Activated naive CD4-positive, alpha-beta T cell (primary cell): ENCODE results near the gene TMX4.
A peak's percentile ranks its signal among the peaks of the same experiment; 100 is the strongest.

Source experiments
- DNase-seq, 4 experiments: peaks; one replicate each; lab custom pipeline; 2025; lab: John Stamatoyannopoulos, UW

The TMX4 gene

GRCh38 chr20:8018958-8019245, 659 bp downstream of the TMX4 start:
- peak in 3 of 4 experiments; percentile 12 to 57 (median 34) for DNase-seq

- DNase-seq = no peak
Observed at GRCh38 chr20:8012724-8013123, 6.8 kb downstream of the TMX4 start.

GRCh38 chr20:8008733-8009132, 10.8 kb downstream of the TMX4 start:
- no peak for DNase-seq

DNA sequence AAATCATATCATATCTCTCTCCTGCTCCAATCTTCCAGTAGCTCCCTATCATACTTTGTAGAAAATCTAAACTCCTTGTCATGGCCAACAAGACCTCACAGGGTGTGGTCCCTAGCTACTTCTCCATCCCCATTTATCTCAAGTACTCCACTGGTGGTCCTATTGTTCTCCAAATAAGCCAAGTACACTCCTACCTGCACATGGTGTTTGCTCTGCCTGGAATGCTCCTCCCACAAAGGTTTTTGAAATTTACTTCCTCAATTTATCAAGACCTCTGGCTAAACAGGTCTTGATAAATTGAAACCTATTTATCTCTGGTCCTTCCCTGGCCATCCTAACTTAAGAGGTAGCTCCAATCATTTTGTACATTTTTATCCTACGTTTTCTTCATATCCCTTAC, 12.1 kb downstream of the TMX4 start:
- DNase-seq = no peak

DNA sequence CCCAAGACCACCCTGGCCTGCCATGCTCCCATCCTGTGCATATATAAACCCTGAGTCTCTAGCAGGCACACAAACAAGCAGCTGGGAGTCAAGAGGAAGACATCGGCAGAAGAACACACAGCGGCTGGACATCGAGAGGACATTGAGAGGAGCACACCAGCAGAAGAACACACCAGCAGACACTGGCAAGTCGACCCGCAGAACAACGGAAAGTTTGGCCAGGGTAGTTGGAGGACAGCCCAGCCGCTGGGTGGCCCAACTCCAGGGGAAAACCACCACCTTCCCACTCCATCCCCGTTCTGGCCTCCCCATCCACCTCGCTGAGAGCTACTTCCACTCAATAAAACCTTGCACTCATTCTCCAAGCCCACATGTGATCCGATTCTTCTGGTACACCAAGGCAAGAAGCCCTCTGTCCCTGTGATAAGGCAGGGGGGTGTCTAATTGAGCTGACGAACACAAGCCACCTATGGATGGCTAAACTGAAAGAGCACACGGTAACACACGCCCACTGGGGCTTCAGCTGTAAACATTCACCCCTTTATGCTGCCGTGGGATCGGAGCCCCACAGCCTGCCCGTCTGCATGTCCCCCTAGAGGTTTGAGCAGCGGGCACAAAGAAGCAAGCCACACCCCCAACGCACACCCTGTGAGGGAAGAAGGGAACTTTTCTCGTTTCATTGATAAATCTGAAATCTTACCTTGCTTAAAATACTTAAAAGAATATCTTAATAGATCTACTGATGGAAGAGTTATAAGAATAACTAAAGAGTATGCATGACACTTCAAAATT, 13.8 kb downstream of the TMX4 start:
- DNase-seq = no peak

DNA sequence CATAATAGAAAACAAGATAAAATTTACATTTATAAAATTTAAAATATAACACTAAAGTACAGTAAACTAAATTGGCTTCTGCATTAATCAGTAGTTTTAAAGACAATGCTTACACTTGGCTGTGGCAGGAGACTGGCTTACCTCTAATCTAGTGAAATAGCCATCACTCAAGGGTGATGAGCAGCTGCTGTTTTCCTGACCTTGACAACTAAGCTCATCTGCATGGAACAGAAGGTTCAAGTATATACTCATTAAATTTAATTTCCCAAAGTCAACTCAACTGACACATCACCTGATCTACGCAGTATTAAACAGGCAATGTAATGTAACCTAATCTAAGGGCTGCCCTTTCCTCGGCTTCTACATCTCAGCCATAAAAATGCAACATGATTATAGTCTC, 14.5 kb downstream of the TMX4 start:
- DNase-seq = no peak

DNA sequence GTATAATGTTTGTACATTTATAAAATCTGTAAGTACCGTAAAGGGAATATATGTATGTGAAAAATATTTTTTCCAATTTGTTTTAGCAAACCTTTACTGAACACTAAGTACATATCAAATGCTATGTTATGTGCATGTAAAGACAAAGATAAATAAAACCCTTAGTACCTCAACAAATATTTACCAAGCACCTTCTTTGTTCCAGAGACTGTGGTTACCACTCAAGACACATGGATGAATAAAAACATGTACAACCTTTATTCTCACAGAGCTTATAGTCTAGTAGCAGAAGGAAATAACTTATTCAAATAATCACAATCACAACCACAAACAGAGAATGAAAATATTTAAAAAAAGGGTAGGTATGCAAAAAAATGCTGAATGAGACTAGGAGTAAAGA, 17.5 kb downstream of the TMX4 start:
- DNase-seq = no peak

DNA sequence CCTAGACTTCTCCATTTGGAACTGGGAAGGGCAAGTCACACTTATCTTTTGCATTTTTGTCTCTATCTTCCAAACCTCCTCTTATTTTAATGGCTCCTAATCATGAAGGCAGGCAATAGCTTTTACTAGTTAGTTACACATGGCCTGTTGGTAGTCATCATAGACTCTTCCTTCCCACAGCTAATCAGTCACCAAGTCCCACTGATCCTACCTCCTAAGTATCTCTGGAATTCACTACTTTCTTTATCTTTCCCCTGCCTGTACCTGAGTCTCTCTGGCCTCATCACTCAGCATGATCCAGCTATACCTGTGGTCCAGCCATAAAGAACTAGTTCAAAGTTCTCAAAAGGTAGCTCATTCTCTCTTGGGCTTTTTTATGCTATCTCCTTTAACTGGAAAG, 18.8 kb downstream of the TMX4 start:
- DNase-seq = no peak

DNA sequence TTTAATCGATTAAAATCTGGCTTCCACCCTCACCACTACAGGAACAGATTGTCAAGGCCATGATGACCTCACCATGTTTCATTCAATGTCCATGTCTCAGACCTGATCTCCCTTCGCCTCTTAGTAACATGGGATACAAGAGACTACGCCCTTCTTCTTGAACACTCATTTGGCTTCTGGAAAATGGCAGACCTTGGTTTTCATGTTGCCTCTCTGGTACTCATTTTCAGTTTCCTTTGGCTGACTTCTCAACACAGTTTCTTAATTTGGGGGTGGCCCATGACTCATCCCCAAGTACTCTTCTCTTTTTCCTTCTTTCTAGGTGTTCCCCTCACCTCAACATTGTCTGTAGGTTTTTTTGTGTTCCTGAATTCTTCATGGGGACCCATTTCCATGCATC, 22.7 kb downstream of the TMX4 start:
- DNase-seq = no peak

GRCh38 chr20:7994809-7995208, 24.8 kb downstream of the TMX4 start:
- no peak for DNase-seq

DNA sequence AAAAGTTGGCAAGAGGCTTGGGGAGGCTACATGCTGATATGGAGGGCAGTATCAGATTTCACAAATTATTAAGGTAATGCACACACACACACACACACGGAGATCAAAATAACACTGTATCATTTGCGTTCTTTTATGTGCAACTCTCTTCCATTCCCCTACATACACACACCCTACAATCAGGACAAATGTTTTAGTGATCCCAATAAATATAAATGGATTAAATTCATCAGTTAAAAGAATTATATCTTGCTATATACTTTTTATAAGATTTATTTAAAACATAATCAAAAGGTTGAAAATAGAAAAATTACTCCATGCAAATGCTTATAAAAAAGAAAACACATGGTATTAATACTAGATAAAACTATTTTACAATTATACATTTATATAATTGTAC, 25.9 kb downstream of the TMX4 start:
- DNase-seq = no peak

DNA sequence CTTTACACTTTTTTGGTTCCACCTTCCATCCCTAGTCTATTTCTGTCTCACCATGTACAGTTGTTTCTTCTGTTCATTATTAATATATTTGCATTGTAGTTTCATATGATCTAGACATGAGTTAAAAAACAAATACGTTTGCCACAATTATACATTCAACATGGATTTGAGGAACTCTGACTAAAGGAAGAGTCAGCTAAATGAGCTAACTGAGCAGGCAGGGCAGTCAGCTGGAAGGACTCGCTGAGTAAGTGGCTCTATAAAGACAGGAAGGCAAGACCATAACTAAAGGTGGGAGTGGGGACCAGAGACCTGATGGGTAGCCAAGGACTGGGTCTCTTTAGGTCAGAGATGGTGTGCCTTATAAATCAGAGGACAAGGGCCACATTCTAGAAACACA, 26.3 kb downstream of the TMX4 start:
- DNase-seq = no peak

DNA sequence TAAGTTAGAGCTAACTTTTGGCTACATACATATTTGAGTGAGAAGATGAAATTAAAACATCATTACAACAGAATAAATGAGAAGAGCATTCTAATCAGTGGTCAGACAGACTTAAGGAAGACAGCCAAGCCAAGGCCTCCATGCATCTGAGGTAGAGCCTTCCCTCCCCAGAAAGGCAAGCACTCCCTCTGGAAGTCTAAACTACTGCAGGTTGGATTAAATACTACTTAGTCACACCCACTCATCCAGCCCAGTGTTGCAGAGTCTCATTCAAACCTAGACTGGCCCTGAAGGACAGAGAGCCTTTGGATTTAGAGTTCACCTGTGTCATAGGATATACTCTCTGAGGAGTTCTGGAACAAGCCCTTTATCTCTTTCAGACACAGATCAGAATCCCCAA, 29.2 kb downstream of the TMX4 start:
- no peak for DNase-seq

- DNase-seq = no peak
Observed at GRCh38 chr20:7989379-7989778, 30.2 kb downstream of the TMX4 start.

DNA sequence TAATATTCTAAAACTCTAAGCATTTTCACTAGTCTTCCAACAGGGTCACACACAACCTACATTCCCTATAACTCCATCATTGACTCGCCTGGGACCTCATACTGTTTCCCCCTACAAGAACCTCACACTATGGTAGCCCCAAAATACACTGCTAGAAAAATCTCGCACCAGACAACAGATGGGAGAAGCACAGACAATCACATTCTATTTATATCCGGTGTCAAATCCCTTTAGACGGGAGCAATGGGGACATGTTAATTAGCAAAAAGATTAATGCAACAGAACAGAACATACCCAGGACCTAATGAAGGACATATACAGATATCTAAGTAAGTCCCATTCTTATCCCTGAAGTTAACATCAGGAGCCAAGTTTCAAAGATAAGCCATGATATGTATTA, 33.6 kb downstream of the TMX4 start:
- DNase-seq = no peak

GRCh38 chr20:7984192-7984591, 35.4 kb downstream of the TMX4 start:
- DNase-seq = no peak

GRCh38 chr20:7981374-7981773, 38.2 kb downstream of the TMX4 start:
- no peak for DNase-seq

- DNase-seq = no peak
Observed at GRCh38 chr20:7980332-7981046, 39.1 kb downstream of the TMX4 start.

DNA sequence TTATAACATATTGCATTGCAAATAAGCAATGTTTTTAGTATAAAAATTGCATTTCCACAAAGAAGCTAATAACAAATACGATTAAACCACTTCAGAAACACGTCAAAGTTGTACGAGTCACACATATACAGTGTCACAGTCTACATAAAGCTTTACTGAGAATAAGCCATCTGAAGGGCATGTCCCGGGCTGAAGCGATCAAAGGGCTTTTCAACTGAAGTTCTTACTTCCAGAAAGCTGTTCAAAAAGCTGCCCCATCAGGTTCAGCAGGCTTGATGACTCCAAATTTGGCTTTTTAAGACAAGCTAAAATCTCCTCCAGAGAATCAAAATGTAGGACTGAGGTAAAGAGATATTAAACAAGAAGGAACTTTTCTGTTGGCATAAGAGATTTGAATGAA, 41.9 kb downstream of the TMX4 start:
- no peak for DNase-seq

- DNase-seq = no peak
Observed at GRCh38 chr20:7975851-7976414, 43.6 kb downstream of the TMX4 start.

DNA sequence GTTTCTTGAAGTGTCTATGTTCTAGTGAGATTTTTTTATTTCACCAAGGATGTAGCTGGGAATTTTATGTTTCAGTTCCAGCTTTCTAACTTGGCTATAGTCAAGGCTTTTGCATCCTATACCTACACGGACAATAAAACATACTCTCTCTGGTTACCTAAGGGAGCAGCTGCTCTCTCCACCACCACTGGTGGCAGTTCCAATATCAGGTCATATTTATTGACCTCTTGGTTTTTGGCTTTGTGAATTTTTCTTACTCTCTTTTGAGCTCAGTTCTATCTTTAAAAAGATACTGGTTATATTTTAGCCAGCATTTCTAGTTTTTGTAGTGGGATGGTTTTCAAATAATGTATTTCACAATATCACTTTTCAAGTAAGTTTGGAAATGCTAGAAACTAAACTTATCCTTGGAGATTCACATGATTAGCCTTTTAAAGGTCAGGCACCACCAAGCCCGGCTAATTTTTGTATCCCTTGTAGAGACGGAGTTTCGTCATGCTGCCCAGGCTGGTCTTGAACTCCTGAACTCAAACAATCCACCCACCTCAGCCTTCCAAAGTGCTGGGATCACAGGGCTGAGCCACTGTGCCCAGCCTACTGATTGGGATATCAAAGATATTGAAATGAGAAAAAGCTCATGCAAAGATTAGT, 44.7 kb downstream of the TMX4 start:
- no peak for DNase-seq

- no peak for DNase-seq
Observed at GRCh38 chr20:7971536-7972280, 47.9 kb downstream of the TMX4 start.
